ENCODE measurements around the gene DPH1.

Gene DPH1

GRCh38 chr17:2076087-2076984 lies 46.4 kb downstream of the DPH1 start:
- DNase-seq: no peak

GRCh38 chr17:2077040-2077439 lies 47.1 kb downstream of the DPH1 start:
- no peak for DNase-seq

- no peak for DNase-seq
These were observed 51.6 kb downstream of the DPH1 start for GRCh38 chr17:2081564-2081963.

- DNase-seq: no peak
These were observed 52.2 kb downstream of the DPH1 start for GRCh38 chr17:2082003-2082781.

- DNase-seq: peak in 5 of 56 donors; percentile 18 to 35 (median 30)
These were observed 53.7 kb downstream of the DPH1 start for GRCh38 chr17:2083613-2084035.

GRCh38 chr17:2084036-2084765 lies 54.2 kb downstream of the DPH1 start:
- DNase-seq: no peak

- no peak for DNase-seq
These were observed 55.1 kb downstream of the DPH1 start for GRCh38 chr17:2084766-2085647.

GRCh38 chr17:2085648-2085949 lies 55.6 kb downstream of the DPH1 start:
- no peak for DNase-seq

- no peak for DNase-seq
These were observed 56.4 kb downstream of the DPH1 start for GRCh38 chr17:2086306-2086705.

- DNase-seq: peak in 1 of 56 donors; percentile 27
These were observed 57.8 kb downstream of the DPH1 start for GRCh38 chr17:2087597-2088211.

- no peak for DNase-seq
These were observed 59.1 kb downstream of the DPH1 start for GRCh38 chr17:2089021-2089422.

GRCh38 chr17:2090210-2090641 lies 60.3 kb downstream of the DPH1 start:
- no peak for DNase-seq

GRCh38 chr17:2090804-2091534 lies 61.0 kb downstream of the DPH1 start:
- DNase-seq: peak in 5 of 56 donors; percentile 9 to 24 (median 18)

GRCh38 chr17:2092253-2092652 lies 62.3 kb downstream of the DPH1 start:
- DNase-seq: no peak

GRCh38 chr17:2093349-2093748 lies 63.4 kb downstream of the DPH1 start:
- no peak for DNase-seq

Data from nucleus accumbens (tissue), 56 donors.